ENCODE measurements around the gene PCK2. TPM values are rescaled to one million over a fixed set of nuclear protein-coding genes. Genes with fewer than 3 reads are reported as not detected.

The PCK2 gene
- total and polyA plus RNA-seq, 4 experiments from 2014 or later: 11.0 to 21.4 (median 16.9) TPM

DNA sequence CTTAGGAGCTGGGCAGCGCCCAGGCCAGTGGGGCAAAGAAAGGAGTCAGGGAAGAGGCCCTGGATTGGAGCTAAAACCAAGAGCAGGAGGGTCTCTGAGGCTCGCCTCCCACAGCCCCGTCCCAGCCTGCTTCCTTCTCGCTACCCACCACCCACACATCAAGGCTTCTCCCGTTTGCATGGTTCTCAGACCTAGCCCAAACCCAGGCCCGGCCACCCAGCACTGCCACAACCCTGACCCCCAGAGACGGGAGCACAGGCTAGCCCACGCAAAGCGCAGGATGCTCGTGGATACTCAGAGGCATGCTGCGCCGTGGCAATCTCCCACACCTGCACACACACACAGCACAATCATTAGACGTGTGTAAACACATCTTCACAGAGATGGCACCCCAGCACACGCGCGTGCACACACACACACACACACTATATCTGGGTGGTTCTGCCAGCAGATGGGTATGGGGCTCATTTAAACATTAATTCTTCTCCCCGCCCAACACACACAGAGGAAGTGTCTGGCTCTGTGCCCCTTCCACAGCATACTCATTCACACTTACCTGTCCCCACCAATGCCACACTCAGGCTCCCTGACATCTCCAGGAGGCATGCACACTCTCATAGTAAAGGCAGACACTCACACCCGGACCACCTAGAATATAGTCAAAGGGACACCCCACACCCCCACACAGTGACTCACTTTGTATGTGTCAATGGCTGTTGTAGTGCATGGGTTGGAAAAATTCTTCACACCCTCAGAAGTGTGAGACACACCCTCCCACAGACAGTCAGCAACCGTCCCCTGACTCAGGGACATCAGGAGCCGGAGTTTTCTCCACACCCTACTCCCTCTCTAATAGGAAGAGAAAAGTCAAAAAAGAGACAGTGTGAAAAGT lies 41.2 kb upstream of the PCK2 start:
- Histone ChIP-seq H3K36me3 (ENCODE audit: insufficient read depth, low read length) (no peaks in the 10 kb centered on the region), H3K27ac (ENCODE audit: low read depth, low read length) (no peak overlapping the region), H3K4me3 (ENCODE audit: low read length in 2 of 2) (peak overlapping the region in 1 of 2 donors; percentile 76), H3K4me1 (ENCODE audit: insufficient read depth, low read length) (peaks cover 14% of the 10 kb centered on the region), H3K9me3 (ENCODE audit: control insufficient read depth in 1 of 2, low read length in 2 of 2) (no peaks in the 10 kb centered on the region), H3K27me3 (ENCODE audit: insufficient read depth, low read length) (no peaks in the 10 kb centered on the region)
- peaks cover 10 to 17% (median 14%) of the 10 kb centered on the region in 4 donors for H3K4me1 Mint-ChIP-seq
- peaks cover 6 to 8% of the 10 kb centered on the region in 2 donors for H3K27me3 Mint-ChIP-seq
- H3K27ac Mint-ChIP-seq: peak overlapping the region in 4 of 7 donors; percentile 14 to 81 (median 72)
- CTCF ChIA-PET (ENCODE audit: partially characterized antibody): interaction anchor here (0.6 to 17.4 kb wide), 5 partner anchors 40 to 74 kb away, joined by 3 to 475 read pairs (median 12); partner anchors contain the start of genes DCAF11, NRL and PCK2
- H3K9me3 Mint-ChIP-seq: no peaks in the 10 kb centered on the region
- no peaks in the 10 kb centered on the region for H3K36me3 Mint-ChIP-seq
- intact Hi-C loops (cut with micrococcal nuclease): loop anchor here (1.0 kb wide), 1 partner anchor 17 kb away; no protein-coding TSS in a partner anchor
- DNase-seq: peak in 1 of 5 donors; percentile 64
- POLR2A ChIA-PET (ENCODE audit: partially characterized antibody): interaction anchor here (1.0 to 2.4 kb wide), 8 partner anchors 28 to 83 kb away, joined by 3 to 19 read pairs (median 6); partner anchors contain the start of genes DCAF11, NRL, PCK2 and PSME1
- peak overlapping the region; percentile 76 to 87 (median 82) for H3K4me3 Mint-ChIP-seq

DNA sequence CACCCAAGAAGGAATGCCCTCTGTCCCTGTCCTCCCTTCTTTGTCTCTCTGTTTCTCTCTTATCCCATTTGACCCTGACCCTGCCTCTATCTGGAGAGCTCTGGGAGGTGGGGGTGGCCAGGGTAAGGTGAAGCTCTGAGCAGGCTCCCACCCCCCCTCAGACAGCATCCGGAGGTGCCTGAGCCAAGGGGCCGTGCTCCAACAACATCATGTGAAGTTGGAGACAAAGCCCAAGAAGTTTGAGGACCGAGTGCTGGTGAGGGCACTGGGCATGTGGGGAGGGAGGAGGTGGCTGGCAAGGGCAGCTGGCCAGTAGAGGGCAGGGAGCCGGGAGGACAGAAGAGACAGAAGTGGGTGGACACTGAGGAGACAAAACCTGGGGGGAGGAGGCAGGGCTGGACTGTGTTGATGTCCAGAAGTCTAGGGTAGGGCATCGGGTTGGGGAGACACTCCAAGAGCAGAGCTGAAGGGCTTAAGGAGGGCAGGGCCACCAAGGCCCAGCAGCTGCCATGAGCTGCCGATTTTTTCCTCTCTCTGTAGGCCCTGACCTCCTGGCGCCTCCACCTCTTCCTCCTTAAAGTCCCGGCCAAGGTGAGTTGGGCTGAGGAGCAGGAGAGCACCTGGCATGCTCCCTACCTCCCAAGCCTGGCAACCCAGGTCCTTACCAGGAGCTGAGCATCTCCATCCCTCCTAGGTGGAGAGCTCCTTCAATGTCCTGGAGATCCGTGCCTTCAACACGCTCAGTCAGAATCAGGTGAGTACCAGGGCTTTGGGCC lies 40.4 kb upstream of the PCK2 start:
- no peaks in the 10 kb centered on the region for H3K36me3 Mint-ChIP-seq
- peak overlapping the region; percentile 58 to 86 (median 80) for H3K4me3 Mint-ChIP-seq
- no peaks in the 10 kb centered on the region for H3K9me3 Mint-ChIP-seq
- peak overlapping the region in 2 of 7 donors; percentile 14 to 57 for H3K27ac Mint-ChIP-seq
- H3K27me3 Mint-ChIP-seq: peaks cover 6 to 10% of the 10 kb centered on the region in 2 donors
- H3K4me1 Mint-ChIP-seq: peaks cover 12 to 23% (median 17%) of the 10 kb centered on the region in 4 donors
- intact Hi-C loops (cut with micrococcal nuclease): no loop called here
- H3K4me1 ChIP-seq (ENCODE audit: insufficient read depth, low read length): peaks cover 14% of the 10 kb centered on the region
- no peak for DNase-seq
- ChIA-PET CTCF (ENCODE audit: partially characterized antibody) (interaction anchor here (0.9 to 17.4 kb wide), 4 partner anchors 13 to 61 kb away, joined by 3 to 475 read pairs (median 198); partner anchors contain the start of genes DCAF11, NRL and PCK2), POLR2A (ENCODE audit: partially characterized antibody) (interaction anchor here (1.0 to 1.6 kb wide), 3 partner anchors 27 to 61 kb away, joined by 4 to 6 read pairs (median 5); partner anchors contain the start of genes DCAF11 and NRL)
- H3K27ac ChIP-seq (ENCODE audit: low read depth, low read length): no peak overlapping the region
- no peaks in the 10 kb centered on the region for H3K9me3 ChIP-seq (ENCODE audit: control insufficient read depth in 1 of 2, low read length in 2 of 2)
- no peaks in the 10 kb centered on the region for H3K27me3 ChIP-seq (ENCODE audit: insufficient read depth, low read length)
- no peaks in the 10 kb centered on the region for H3K36me3 ChIP-seq (ENCODE audit: insufficient read depth, low read length)
- no peak overlapping the region for H3K4me3 ChIP-seq (ENCODE audit: low read length in 2 of 2)

DNA sequence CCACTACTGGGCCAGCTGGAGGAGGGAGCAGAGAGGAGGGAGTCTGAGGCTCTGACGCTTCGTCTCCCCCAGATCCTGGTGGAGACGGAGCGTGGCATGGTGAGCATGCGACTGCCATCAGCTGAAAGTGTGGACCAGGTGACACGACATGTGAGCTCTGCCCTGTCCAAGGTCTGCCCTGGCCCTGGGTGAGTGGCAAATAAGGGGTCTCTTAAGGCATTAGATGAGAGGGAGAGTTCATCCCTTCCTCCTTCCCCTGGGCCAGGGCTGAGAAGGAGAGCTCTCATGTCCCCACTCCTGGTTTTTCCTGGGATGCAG lies 39.8 kb upstream of the PCK2 start:
- no peak overlapping the region for H3K27ac ChIP-seq (ENCODE audit: low read depth, low read length)
- no peaks in the 10 kb centered on the region for H3K27me3 ChIP-seq (ENCODE audit: insufficient read depth, low read length)
- ChIA-PET CTCF (ENCODE audit: partially characterized antibody) (interaction anchor here (0.9 to 17.4 kb wide), 4 partner anchors 12 to 60 kb away, joined by 3 to 475 read pairs (median 198); partner anchors contain the start of genes DCAF11, NRL and PCK2), POLR2A (ENCODE audit: partially characterized antibody) (interaction anchor here (1.0 to 1.6 kb wide), 3 partner anchors 27 to 60 kb away, joined by 4 to 6 read pairs (median 5); partner anchors contain the start of genes DCAF11 and NRL)
- H3K36me3 Mint-ChIP-seq: no peaks in the 10 kb centered on the region
- H3K4me1 ChIP-seq (ENCODE audit: insufficient read depth, low read length): peaks cover 14% of the 10 kb centered on the region
- DNase-seq: no peak
- no peaks in the 10 kb centered on the region for H3K9me3 ChIP-seq (ENCODE audit: control insufficient read depth in 1 of 2, low read length in 2 of 2)
- H3K4me1 Mint-ChIP-seq: peaks cover 12 to 23% (median 17%) of the 10 kb centered on the region in 4 donors
- no peak overlapping the region for H3K4me3 Mint-ChIP-seq
- H3K4me3 ChIP-seq (ENCODE audit: low read length in 2 of 2): no peak overlapping the region
- H3K27me3 Mint-ChIP-seq: peaks cover 6 to 10% of the 10 kb centered on the region in 2 donors
- no peaks in the 10 kb centered on the region for H3K9me3 Mint-ChIP-seq
- intact Hi-C loops (cut with micrococcal nuclease): no loop called here
- no peaks in the 10 kb centered on the region for H3K36me3 ChIP-seq (ENCODE audit: insufficient read depth, low read length)
- H3K27ac Mint-ChIP-seq: no peak overlapping the region

DNA sequence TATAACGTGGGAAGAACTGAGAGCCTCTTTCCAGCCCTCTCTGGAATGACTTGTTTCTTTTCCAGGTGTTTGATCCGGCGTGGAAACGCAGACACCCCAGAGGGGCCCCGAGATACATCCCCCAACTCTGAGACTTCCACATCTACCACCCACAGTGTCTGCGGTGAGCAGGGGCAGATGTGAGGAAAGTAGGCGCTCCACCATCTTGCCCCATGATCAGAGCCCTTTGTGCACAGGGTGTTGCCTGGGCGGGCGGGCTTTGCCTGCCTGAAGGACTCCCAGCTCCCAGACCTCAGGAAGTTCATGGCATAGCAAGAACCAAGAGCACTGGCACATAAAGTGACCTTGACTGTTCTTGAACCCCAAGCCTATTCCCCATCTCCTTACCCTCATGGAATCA lies 39.5 kb upstream of the PCK2 start:
- POLR2A ChIA-PET (ENCODE audit: partially characterized antibody): interaction anchor here (1.0 to 1.6 kb wide), 3 partner anchors 26 to 60 kb away, joined by 4 to 6 read pairs (median 5); partner anchors contain the start of genes DCAF11 and NRL
- intact Hi-C loops (cut with micrococcal nuclease): loop anchor here (5.0 kb wide), 1 partner anchor 383 kb away; no protein-coding TSS in a partner anchor
- peaks cover 6 to 10% of the 10 kb centered on the region in 2 donors for H3K27me3 Mint-ChIP-seq

DNA sequence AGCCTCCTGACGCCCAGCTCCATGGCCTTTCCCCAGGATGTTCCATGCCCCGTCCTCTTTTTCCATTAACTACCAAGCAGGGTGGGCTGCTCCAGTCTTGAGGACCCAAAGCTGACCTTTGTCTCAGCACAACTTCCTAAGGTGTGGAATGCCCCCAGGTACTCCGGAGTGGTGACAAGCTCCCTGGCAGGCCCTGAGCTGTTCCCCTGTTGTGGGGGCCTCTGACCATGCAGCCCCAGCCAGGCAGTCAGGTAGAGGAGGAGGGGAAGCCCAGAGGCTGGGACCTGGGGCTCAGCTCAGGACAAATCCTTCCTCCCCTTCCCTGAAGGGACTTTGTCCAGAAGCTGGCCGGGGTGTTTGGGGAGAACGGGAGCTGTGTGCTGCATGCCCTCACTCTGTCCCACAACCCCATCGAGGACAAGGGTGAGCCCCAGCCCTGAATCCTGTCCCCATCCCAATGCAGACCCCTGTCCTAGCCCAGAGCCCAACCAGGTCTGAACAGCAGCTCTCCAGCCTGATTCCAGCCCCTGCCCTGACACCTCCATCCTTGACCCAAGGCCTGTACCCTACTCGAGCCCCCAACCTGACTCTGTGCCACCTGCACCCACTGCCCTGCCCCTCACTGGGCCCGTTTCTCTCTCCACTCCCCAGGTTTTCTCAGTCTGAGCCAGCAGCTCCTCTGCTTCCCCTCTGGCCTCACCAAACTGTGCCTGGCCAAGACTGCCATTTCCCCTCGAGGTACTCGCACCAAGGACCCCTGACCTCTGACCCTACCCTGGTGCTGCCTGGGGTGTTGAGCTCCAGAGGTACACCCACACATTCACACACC lies 37.9 kb upstream of the PCK2 start:
- no peaks in the 10 kb centered on the region for H3K36me3 Mint-ChIP-seq
- CTCF ChIA-PET (ENCODE audit: partially characterized antibody): interaction anchor here (0.7 to 17.4 kb wide), 14 partner anchors 9 to 252 kb away, joined by 3 to 475 read pairs (median 8); partner anchors contain the start of genes DCAF11, DHRS4L2, IRF9 and NRL

More for the DNA sequence above, 39.5 kb upstream of the PCK2 start:
- CTCF ChIA-PET (ENCODE audit: partially characterized antibody): interaction anchor here (0.9 to 17.4 kb wide), 4 partner anchors 12 to 60 kb away, joined by 3 to 475 read pairs (median 198); partner anchors contain the start of genes DCAF11, NRL and PCK2
- H3K4me1 Mint-ChIP-seq: peaks cover 12 to 23% (median 17%) of the 10 kb centered on the region in 4 donors
- no peak overlapping the region for H3K4me3 ChIP-seq (ENCODE audit: low read length in 2 of 2)
- H3K9me3 ChIP-seq (ENCODE audit: control insufficient read depth in 1 of 2, low read length in 2 of 2): no peaks in the 10 kb centered on the region
- no peaks in the 10 kb centered on the region for H3K27me3 ChIP-seq (ENCODE audit: insufficient read depth, low read length)
- H3K36me3 Mint-ChIP-seq: no peaks in the 10 kb centered on the region
- no peak for DNase-seq
- no peak overlapping the region for H3K27ac ChIP-seq (ENCODE audit: low read depth, low read length)
- H3K36me3 ChIP-seq (ENCODE audit: insufficient read depth, low read length): no peaks in the 10 kb centered on the region
- H3K9me3 Mint-ChIP-seq: no peaks in the 10 kb centered on the region
- no peak overlapping the region for H3K27ac Mint-ChIP-seq
- H3K4me3 Mint-ChIP-seq: no peak overlapping the region
- H3K4me1 ChIP-seq (ENCODE audit: insufficient read depth, low read length): peaks cover 14% of the 10 kb centered on the region

DNA sequence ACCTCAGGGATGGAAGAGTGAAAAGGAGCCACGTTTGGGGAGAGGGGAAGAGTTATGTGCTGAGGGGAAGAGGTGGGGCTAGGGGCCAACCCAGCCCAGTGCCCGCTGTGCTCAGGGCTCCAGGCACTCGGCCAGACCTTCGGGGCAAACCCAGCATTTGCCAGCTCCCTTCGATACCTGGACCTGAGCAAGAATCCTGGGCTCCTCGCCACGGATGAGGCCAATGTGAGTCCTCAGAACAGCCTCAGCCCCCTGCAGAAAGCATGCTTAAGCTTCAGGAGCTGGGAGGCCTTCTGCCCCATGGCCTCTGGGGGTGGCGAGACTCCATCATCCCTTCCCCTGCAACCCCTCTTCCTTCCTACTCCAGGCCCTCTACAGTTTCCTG lies 37.3 kb upstream of the PCK2 start:
- Histone ChIP-seq H3K27ac (ENCODE audit: low read depth, low read length) (no peak overlapping the region), H3K4me3 (ENCODE audit: low read length in 2 of 2) (no peak overlapping the region), H3K9me3 (ENCODE audit: control insufficient read depth in 1 of 2, low read length in 2 of 2) (no peaks in the 10 kb centered on the region), H3K36me3 (ENCODE audit: insufficient read depth, low read length) (no peaks in the 10 kb centered on the region), H3K4me1 (ENCODE audit: insufficient read depth, low read length) (peaks cover 10% of the 10 kb centered on the region), H3K27me3 (ENCODE audit: insufficient read depth, low read length) (no peaks in the 10 kb centered on the region)
- CTCF ChIA-PET (ENCODE audit: partially characterized antibody): interaction anchor here (0.9 to 17.4 kb wide), 19 partner anchors 8 to 283 kb away, joined by 3 to 475 read pairs (median 7); partner anchors contain the start of genes DCAF11, DHRS4L2, IRF9 and NRL
- H3K36me3 Mint-ChIP-seq: no peaks in the 10 kb centered on the region
- POLR2A ChIA-PET (ENCODE audit: partially characterized antibody): interaction anchor here (0.6 to 3.6 kb wide), 8 partner anchors 25 to 105 kb away, joined by 3 to 55 read pairs (median 20); partner anchors contain the start of genes DCAF11, EMC9, IRF9 and NRL
- no peak for DNase-seq
- no peaks in the 10 kb centered on the region for H3K9me3 Mint-ChIP-seq
- H3K4me3 Mint-ChIP-seq: no peak overlapping the region
- peaks cover 6 to 7% of the 10 kb centered on the region in 2 donors for H3K27me3 Mint-ChIP-seq
- intact Hi-C loops (cut with micrococcal nuclease): loop anchor here (5.0 kb wide), 1 partner anchor 381 kb away; no protein-coding TSS in a partner anchor
- H3K4me1 Mint-ChIP-seq: peaks cover 9 to 17% (median 12%) of the 10 kb centered on the region in 4 donors
- H3K27ac Mint-ChIP-seq: peak overlapping the region in 1 of 7 donors; percentile 52

More for the DNA sequence above, 37.9 kb upstream of the PCK2 start:
- Histone ChIP-seq H3K9me3 (ENCODE audit: control insufficient read depth in 1 of 2, low read length in 2 of 2) (no peaks in the 10 kb centered on the region), H3K27me3 (ENCODE audit: insufficient read depth, low read length) (no peaks in the 10 kb centered on the region), H3K36me3 (ENCODE audit: insufficient read depth, low read length) (no peaks in the 10 kb centered on the region), H3K4me1 (ENCODE audit: insufficient read depth, low read length) (peaks cover 14% of the 10 kb centered on the region), H3K4me3 (ENCODE audit: low read length in 2 of 2) (no peak overlapping the region), H3K27ac (ENCODE audit: low read depth, low read length) (no peak overlapping the region)
- Mint-ChIP-seq H3K4me3 (no peak overlapping the region), H3K27me3 (peaks cover 6 to 7% of the 10 kb centered on the region in 2 donors), H3K27ac (peak overlapping the region in 2 of 7 donors; percentile 48 to 69), H3K4me1 (peaks cover 10 to 19% (median 14%) of the 10 kb centered on the region in 4 donors), H3K9me3 (no peaks in the 10 kb centered on the region)
- POLR2A ChIA-PET (ENCODE audit: partially characterized antibody): interaction anchor here (0.6 to 3.6 kb wide), 6 partner anchors 38 to 592 kb away, joined by 3 to 55 read pairs (median 20); partner anchors contain the start of genes DCAF11, EMC9, IRF9 and NRL
- intact Hi-C loops (cut with micrococcal nuclease): loop anchor here (5.0 kb wide), 1 partner anchor 381 kb away; no protein-coding TSS in a partner anchor
- no peak for DNase-seq

All from CD4-positive, alpha-beta memory T cell (primary cell).